Keratinocyte (primary cell): ENCODE measurements around the gene GOLGB1. TPM values are rescaled to one million over a fixed set of nuclear protein-coding genes. Genes with fewer than 3 reads are reported as not detected.

ENCODE experiments used
- DNase-seq: peaks from one replicate; pipeline ENCODE4 v3.0.0-alpha.2; 2011; ENCODE audit warnings: low read depth, missing footprints, low spot score
- FAIRE-seq: peaks from 2 replicates; lab custom pipeline; 2011; peaks lifted over from hg19 to GRCh38; lab: Jason Lieb, UNC
- H2AFZ ChIP-seq: 2 replicates; pipeline ENCODE4 v1.6.0; 2012; ENCODE audit warnings: low read length, control low read depth, inconsistent platforms; ENCODE audit not compliant: control insufficient read depth
- H3K27ac ChIP-seq: 2 replicates; pipeline ENCODE4 v1.5.1; 2011; ENCODE audit warnings: low read length; ENCODE audit not compliant: control insufficient read depth, insufficient read depth
- H3K27me3 ChIP-seq: 3 replicates; pipeline ENCODE4 v1.6.0; 2011; ENCODE audit warnings: low read length; ENCODE audit not compliant: control insufficient read depth, insufficient read depth; ENCODE audit errors: extremely low read depth
- H3K36me3 ChIP-seq, 2 experiments: 2 replicates in 1 of 2; 3 replicates in 1 of 2; pipeline ENCODE4 v1.5.1; 2011; ENCODE audit warnings: low read length in 2 of 2, mild to moderate bottlenecking in 1 of 2; ENCODE audit not compliant: control insufficient read depth in 2 of 2, insufficient read depth in 2 of 2; ENCODE audit errors: extremely low read depth in 1 of 2
- H3K4me1 ChIP-seq: 3 replicates; pipeline ENCODE4 v1.5.1; 2011; ENCODE audit warnings: low read length; ENCODE audit not compliant: control insufficient read depth, insufficient read depth; ENCODE audit errors: extremely low read depth
- H3K4me2 ChIP-seq: 3 replicates; pipeline ENCODE4 v1.6.0; 2011; ENCODE audit warnings: low read depth, low read length; ENCODE audit not compliant: control insufficient read depth, insufficient read depth; ENCODE audit errors: extremely low read depth
- H3K4me3 ChIP-seq, 3 experiments: fragments of 200-600 bp in 1 of 3; sonication (generic) in 1 of 3; 2 replicates in 2 of 3; 3 replicates in 1 of 3; pipeline ENCODE4 v1.5.1; 2011 to 2016; ENCODE audit warnings: low read length in 3 of 3, mild to moderate bottlenecking in 3 of 3, control low read depth in 2 of 3, inconsistent platforms in 1 of 3, low read depth in 1 of 3, mixed read lengths in 1 of 3, mixed run types in 1 of 3, moderate library complexity in 1 of 3; ENCODE audit not compliant: control insufficient read depth in 2 of 3, insufficient read depth in 2 of 3; ENCODE audit errors: extremely low read depth in 1 of 3
- H3K79me2 ChIP-seq: 2 replicates; pipeline ENCODE4 v1.6.0; 2012; ENCODE audit warnings: low read length; ENCODE audit not compliant: control insufficient read depth, insufficient read depth
- H3K9ac ChIP-seq: 3 replicates; pipeline ENCODE4 v1.6.0; 2011; ENCODE audit warnings: low read length; ENCODE audit not compliant: control insufficient read depth, insufficient read depth; ENCODE audit errors: extremely low read depth
- H3K9me1 ChIP-seq: 3 replicates; pipeline ENCODE4 v1.6.0; 2011; ENCODE audit warnings: low read length; ENCODE audit not compliant: control insufficient read depth, insufficient read depth; ENCODE audit errors: extremely low read depth
- H3K9me3 ChIP-seq: 2 replicates; pipeline ENCODE4 v1.5.1; 2012; ENCODE audit warnings: low read depth, low read length; ENCODE audit not compliant: control insufficient read depth
- H4K20me1 ChIP-seq: 3 replicates; pipeline ENCODE4 v1.6.0; 2011; ENCODE audit warnings: low read length; ENCODE audit not compliant: control insufficient read depth, insufficient read depth; ENCODE audit errors: extremely low read depth
- EZH2 ChIP-seq: IDR thresholded peaks from one replicate; pipeline ENCODE4 v1.6.1; 2012; ENCODE audit warnings: inconsistent platforms, mild to moderate bottlenecking, low read length, moderate library complexity
- dilution Hi-C: fragments of 300-500 bp; cut with MboI; formaldehyde crosslinking; loops from one replicate; pipeline ENCODE4 v1.7.0; 2020; ENCODE audit warnings: low sequenced_read_pairs; ENCODE audit not compliant: extremely low pct_ligation_motif_present
- polyA plus RNA-seq, 5 experiments: library from polyadenylated mRNA; depleted of rRNA in 3 of 5; stranded (reverse) in 3 of 5; stranded (forward) in 1 of 5; unstranded in 1 of 5; fragments of >200 nt; gene quantifications; 1 replicate in 1 of 5; 2 replicates in 3 of 5; 3 replicates in 1 of 5; pipeline versions ENCODE4 v1.2.1 to v1.2.3, GENCODE V29; 2011 to 2012; ENCODE audit warnings: missing spikeins in 2 of 5, low read depth in 1 of 5, low replicate concordance in 1 of 5
- TF ChIP-seq, protein P1 (sequence below), 3 experiments: IDR thresholded peaks in 1 of 3; conservative IDR thresholded peaks in 1 of 3; optimal IDR thresholded peaks in 1 of 3; 2 replicates in 2 of 3; 3 replicates in 1 of 3; pipeline versions ENCODE3 to v1.5.1; 2011; ENCODE audit warnings: low read length in 3 of 3, mild to moderate bottlenecking in 3 of 3, moderate library complexity in 2 of 3, control low read depth in 1 of 3, inconsistent platforms in 1 of 3; ENCODE audit not compliant: insufficient read depth in 2 of 3; ENCODE audit errors: extremely low read depth in 1 of 3

Gene GOLGB1
- polyA plus RNA-seq, 1 donor (not counting 4 experiments of a cell fraction or from before 2014, with no cell fraction given), result 21.7 TPM

DNA sequence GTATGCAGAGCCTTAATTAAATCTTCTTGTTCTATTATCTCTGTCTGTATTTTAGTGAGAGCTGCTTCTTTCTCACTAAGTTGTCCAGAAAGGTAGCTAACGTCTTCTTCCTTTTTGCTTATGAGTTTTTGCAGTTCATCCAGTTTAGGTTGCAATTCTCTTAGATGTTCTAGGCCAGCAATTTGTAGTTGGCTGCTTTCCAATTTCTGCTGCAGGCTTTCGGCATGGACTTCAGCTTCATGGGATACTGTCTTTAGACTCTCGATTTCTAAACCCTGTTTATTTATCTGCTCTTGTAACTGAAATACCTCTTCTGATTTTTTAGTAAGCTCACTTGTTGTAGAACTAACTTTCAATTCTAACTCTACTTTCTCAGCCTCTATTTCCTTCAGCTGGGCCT lies 53.4 kb downstream of the GOLGB1 start:
- H3K79me2 ChIP-seq, result no peaks in the 10 kb centered on the region
- TF ChIP-seq, protein P1, sequence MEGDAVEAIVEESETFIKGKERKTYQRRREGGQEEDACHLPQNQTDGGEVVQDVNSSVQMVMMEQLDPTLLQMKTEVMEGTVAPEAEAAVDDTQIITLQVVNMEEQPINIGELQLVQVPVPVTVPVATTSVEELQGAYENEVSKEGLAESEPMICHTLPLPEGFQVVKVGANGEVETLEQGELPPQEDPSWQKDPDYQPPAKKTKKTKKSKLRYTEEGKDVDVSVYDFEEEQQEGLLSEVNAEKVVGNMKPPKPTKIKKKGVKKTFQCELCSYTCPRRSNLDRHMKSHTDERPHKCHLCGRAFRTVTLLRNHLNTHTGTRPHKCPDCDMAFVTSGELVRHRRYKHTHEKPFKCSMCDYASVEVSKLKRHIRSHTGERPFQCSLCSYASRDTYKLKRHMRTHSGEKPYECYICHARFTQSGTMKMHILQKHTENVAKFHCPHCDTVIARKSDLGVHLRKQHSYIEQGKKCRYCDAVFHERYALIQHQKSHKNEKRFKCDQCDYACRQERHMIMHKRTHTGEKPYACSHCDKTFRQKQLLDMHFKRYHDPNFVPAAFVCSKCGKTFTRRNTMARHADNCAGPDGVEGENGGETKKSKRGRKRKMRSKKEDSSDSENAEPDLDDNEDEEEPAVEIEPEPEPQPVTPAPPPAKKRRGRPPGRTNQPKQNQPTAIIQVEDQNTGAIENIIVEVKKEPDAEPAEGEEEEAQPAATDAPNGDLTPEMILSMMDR (optimal IDR thresholded peaks at IDR 0.05 in 1 of 3, IDR thresholded peaks at IDR 0.05 in 1 of 3, conservative IDR thresholded peaks at IDR 0.05 in 1 of 3; ENCODE audit: extremely low read depth in 1 of 3, insufficient read depth in 2 of 3, low read length in 3 of 3), result no peak
- TF ChIP-seq EZH2, result no peak
- FAIRE-seq, result no peak
- H3K9ac ChIP-seq, result no peak overlapping the region
- no peaks in the 10 kb centered on the region for H4K20me1 ChIP-seq
- no peaks in the 10 kb centered on the region for H3K9me3 ChIP-seq
- H2AFZ ChIP-seq, result no peak overlapping the region
- H3K27me3 ChIP-seq, result no peaks in the 10 kb centered on the region
- no peaks in the 10 kb centered on the region for H3K9me1 ChIP-seq
- DNase-seq, result no peak
- dilution Hi-C loops, result no loop called here
- H3K27ac ChIP-seq, result no peak overlapping the region
- no peaks in the 10 kb centered on the region for H3K4me1 ChIP-seq
- H3K4me2 ChIP-seq, result no peak overlapping the region
- H3K4me3 ChIP-seq, result no peak overlapping the region
- H3K36me3 ChIP-seq, result peaks cover 10 to 27% of the 10 kb centered on the region in 2 experiments

GRCh38 chr3:121692010-121692699 lies 57.4 kb downstream of the GOLGB1 start:
- H3K4me1 ChIP-seq, result no peaks in the 10 kb centered on the region
- no peaks in the 10 kb centered on the region for H3K79me2 ChIP-seq
- no peak overlapping the region for H3K9ac ChIP-seq
- no peak overlapping the region for H3K27ac ChIP-seq
- H2AFZ ChIP-seq, result no peak overlapping the region
- TF ChIP-seq EZH2, result no peak
- TF ChIP-seq, protein P1 (optimal IDR thresholded peaks at IDR 0.05 in 1 of 3, IDR thresholded peaks at IDR 0.05 in 1 of 3, conservative IDR thresholded peaks at IDR 0.05 in 1 of 3; ENCODE audit: extremely low read depth in 1 of 3, insufficient read depth in 2 of 3, low read length in 3 of 3), result no peak
- DNase-seq (no peak), FAIRE-seq (no peak)
- H3K4me3 ChIP-seq, result no peak overlapping the region
- peaks cover 8 to 27% of the 10 kb centered on the region in 2 experiments for H3K36me3 ChIP-seq
- H3K27me3 ChIP-seq, result no peaks in the 10 kb centered on the region
- no peaks in the 10 kb centered on the region for H3K9me1 ChIP-seq
- H4K20me1 ChIP-seq, result no peaks in the 10 kb centered on the region
- H3K4me2 ChIP-seq, result no peak overlapping the region
- dilution Hi-C loops, result no loop called here
- H3K9me3 ChIP-seq, result no peaks in the 10 kb centered on the region
